ENCODE data around the gene TMEM37.

Gene TMEM37

GRCh38 chr2:119481501-119482455, 50.1 kb downstream of the TMEM37 start:
- no peak for DNase-seq

GRCh38 chr2:119482481-119483394, 51.1 kb downstream of the TMEM37 start:
- no peak for DNase-seq

- no peak for DNase-seq
Measured at GRCh38 chr2:119483395-119483753, 51.7 kb downstream of the TMEM37 start.

GRCh38 chr2:119483896-119484718, 52.5 kb downstream of the TMEM37 start:
- no peak for DNase-seq

GRCh38 chr2:119484834-119485233, 53.2 kb downstream of the TMEM37 start:
- no peak for DNase-seq

GRCh38 chr2:119485336-119486110, 53.9 kb downstream of the TMEM37 start:
- DNase-seq = no peak

GRCh38 chr2:119486196-119486827, 54.7 kb downstream of the TMEM37 start:
- DNase-seq = no peak

GRCh38 chr2:119486886-119487285, 55.2 kb downstream of the TMEM37 start:
- no peak for DNase-seq

- no peak for DNase-seq
Measured at GRCh38 chr2:119487434-119488244, 56.0 kb downstream of the TMEM37 start.
